HTR-8/SVneo (cell line): ENCODE data around the gene STXBP1.

Experiments
- DNase-seq: peaks from one replicate; pipeline ENCODE4 v3.0.0; 2011; ENCODE audit warnings: low spot score, mixed read lengths; ENCODE audit not compliant: insufficient read length
- FAIRE-seq: peaks from 2 replicates; lab custom pipeline; 2011; peaks lifted over from hg19 to GRCh38; lab: Jason Lieb, UNC

The STXBP1 gene

GRCh38 chr9:127723444-127723843 is 111.4 kb downstream of the STXBP1 start:
- DNase-seq (peak; percentile 39), FAIRE-seq (no peak)

DNA sequence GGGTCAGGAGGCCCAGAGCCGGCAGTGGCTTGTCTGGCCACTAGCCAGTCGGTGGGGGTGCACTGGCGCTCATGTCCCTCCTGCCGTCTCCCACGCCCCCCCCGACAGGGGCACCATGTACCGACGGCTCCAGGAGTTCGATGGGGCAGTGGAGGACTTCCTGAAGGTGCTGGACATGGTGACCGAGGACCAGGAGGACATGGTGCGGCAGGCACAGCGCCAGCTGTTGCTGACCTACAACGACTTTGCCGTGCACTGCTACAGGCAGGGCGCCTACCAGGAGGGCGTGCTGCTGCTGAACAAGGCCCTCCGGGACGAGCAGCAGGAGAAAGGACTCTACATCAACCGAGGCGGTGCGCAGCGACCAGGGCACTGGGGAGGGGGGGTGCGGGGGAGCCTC is 111.9 kb downstream of the STXBP1 start:
- DNase-seq (no peak), FAIRE-seq (no peak)

GRCh38 chr9:127726871-127727270 is 114.8 kb downstream of the STXBP1 start:
- no peak for FAIRE-seq
- DNase-seq: no peak

GRCh38 chr9:127728808-127729207 is 116.7 kb downstream of the STXBP1 start:
- FAIRE-seq (no peak), DNase-seq (no peak)

DNA sequence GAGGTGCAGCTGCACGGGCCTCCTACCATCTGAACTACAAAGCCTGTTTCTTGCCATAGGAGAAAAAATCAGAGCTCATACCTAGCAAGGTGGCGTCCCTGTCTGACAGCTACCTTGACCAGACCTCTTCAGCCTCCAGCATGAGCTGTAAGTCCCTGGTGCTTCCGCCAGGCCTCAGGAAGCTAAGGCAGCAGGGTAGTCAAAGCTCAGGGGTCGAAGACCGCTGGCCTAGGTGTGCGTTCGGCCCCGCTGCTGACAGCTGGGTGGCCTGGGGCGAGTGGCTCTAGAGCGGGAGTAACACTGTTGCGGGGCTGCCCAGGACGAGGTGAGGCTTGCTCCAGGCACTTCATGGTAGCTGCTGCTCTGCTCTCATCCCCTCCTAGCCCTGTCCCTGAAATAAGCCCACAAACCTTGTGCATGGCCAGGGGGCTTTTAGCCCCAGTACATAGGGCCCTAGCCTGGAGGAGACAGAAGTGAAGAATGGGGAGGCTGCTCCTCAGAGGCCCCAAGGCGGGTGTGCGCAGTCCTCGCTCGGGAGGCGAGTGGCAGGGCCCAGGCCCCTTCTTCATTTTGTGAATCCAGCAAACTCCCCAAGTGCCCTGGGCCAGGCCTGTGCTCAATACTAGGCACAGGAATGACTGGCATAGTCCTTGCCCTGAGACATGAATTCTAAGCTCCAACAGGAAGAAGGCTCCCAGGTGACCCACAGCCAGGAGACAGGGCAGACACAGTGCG is 117.6 kb downstream of the STXBP1 start:
- FAIRE-seq (no peak), DNase-seq (no peak)

- FAIRE-seq: no peak
- no peak for DNase-seq
These were observed 118.2 kb downstream of the STXBP1 start for GRCh38 chr9:127730262-127730661.

GRCh38 chr9:127730799-127731410 is 118.8 kb downstream of the STXBP1 start:
- no peak for FAIRE-seq
- no peak for DNase-seq

GRCh38 chr9:127731938-127732337 is 119.9 kb downstream of the STXBP1 start:
- DNase-seq (no peak), FAIRE-seq (no peak)

DNA sequence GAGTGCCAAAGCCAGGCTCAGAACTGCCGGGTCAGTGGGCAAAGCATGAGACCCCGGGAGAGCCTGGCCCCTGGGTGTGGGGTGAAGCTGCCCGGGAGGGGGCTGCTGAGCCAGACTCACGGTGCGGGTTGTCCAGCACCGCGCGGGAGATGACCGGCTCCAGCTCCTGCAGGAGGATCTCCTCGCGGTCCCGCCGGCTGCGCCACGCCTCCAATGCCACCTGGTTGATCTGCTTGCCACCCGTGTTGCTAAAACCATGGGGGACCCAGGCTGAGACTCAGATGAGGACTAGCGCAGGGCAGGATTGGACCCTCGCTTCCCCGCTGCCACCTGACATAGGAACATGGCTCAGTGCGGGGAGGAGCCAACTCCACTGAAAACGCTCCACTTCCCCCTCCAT is 120.4 kb downstream of the STXBP1 start:
- no peak for FAIRE-seq
- no peak for DNase-seq

DNA sequence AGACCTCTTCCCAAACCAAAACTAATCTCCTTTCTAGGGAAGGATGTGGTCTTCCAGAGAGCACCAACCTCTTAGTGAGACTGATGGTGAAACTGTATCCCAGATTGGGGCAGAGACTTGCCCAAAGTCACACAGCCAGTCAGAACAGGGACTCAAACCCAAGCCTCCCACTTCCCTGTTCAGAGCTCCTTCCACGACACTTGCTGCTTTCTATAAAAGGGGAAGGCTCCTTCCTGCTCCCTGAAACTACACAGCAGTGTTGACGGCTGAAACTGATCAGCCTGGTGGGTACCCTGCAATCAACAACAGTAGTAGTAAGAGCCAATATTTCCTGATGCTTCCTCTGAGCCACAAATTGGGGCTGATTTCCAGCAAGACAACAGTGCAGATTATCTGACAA is 121.5 kb downstream of the STXBP1 start:
- FAIRE-seq (no peak), DNase-seq (no peak)

GRCh38 chr9:127734247-127734746 is 122.2 kb downstream of the STXBP1 start:
- FAIRE-seq (no peak), DNase-seq (no peak)

DNA sequence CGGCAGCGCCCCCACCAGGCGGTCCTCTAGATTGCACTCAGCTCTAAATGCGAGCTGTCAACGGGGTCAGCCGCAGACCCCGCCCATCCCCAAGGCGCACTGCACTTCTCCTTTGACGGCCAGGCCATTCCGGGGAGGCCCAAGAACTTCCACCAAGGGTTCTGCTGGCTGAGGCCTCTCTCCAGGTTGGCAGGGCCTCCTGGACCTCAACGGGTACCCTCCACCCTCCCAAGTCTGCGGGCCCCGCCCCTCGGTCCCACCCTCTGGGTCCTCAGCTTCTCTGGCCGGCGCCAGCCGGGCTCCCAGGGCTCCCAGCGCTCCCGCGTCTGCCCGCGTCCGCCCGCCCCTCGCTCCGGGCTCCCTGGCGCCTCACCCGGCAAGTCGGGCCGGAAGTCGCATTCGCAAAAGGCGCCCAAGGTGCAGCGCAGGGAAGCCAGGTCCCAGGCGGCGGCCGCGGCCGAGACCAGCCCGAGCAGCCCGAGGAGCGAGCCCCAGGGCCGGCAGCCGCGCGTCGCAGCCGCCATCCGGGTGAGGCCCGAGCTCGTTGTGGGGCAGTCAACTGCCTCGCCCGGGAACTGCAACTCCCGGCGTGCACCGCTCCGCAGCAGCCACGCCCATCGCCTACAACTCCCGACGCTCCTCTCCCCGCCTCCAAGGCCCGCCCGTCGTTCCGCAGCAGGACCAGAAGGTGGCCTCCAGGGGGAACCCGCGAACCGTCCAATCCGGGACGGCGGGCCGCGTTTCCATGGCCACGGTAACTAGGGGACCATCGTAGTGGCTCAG is 122.9 kb downstream of the STXBP1 start, which contains the start of gene TOR2A:
TOR2A (minus strand) TSS at position 548 of the 783 bp plus-strand sequence; CDS start at position 524, 24 bp downstream.
- DNase-seq (peak; percentile 89), FAIRE-seq (peak; percentile 96)

DNA sequence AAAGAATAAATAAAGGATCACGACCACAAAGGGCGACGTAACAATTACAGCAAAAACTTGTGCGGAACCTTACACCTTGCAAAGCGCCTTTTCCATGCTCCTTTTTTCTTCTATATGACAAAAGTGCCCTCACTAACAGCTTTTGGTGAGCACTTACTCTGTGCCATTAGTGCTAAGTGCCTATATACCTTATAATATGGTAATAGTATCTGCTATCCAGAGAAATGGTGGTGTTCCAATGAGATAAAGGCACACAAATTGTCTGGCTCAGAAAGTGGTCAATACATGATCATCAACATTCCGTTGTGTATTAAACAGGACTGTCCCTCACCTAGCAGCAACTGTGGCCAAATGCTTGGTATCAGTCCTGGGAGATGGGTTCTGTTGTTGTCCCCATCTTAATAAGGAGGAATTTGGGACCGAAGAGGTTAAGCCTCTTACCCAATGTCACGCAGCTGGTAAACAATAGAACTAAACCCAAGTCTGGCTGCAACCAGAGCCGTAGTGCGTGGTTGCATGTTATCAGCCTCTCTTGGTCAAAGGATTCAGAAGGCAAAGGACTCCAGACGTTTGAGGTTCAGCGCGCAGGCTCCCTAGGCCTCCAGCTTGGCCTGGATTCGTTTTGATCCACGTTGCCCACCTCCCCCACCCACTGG is 123.6 kb downstream of the STXBP1 start:
- no peak for DNase-seq
- no peak for FAIRE-seq

DNA sequence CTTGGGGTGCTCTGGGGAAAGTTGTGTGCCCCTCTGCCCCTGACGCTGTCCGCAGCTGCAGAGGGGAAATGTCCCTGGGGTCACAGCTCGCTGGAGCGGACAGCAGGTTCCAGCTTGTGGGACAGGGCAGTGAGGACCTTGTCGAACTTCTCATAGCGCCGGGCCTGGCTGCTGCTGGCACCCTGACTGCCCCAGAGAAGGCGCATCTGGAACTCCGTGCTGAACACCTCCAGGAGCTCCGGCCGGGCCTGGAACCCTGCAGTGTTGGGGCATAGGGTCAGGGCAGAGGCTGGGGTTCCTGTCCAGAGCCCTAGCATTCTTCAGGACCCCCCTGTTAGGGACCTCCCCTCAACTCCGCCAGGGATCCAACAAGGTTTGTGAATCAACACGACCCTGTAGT is 126.6 kb downstream of the STXBP1 start:
- no peak for FAIRE-seq
- DNase-seq: no peak

GRCh38 chr9:127739614-127740330 is 127.7 kb downstream of the STXBP1 start:
- no peak for DNase-seq
- FAIRE-seq: no peak

DNA sequence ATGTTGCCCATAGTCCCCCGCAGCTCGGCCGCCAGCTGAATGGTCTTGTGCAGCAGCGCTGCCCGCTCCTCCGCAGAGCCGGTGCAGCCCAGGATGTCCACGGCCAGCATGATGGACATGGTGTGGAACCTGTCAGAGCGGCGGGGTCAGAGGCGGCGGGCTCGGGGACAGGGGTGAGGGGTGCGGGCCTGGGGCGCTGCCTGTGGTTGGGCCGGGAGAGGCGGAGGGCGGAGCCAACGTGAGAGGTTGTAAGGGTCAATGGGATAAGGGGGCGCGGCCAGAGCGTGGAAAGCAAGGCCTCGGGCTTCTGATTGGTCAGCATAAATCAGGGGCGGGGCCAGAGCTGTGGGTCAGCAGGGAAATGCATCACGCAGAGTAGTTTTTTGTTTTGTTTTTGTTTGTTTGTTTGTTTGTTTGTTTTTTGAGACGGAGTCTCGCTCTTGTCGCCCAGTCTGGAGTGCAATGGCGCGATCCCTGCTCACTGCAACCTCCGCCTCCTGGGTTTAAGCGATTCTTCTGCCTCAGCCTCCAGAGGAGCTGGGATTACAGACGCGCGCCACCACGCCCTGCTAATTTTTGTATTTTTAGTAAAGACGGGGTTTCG is 129.9 kb downstream of the STXBP1 start:
- no peak for FAIRE-seq

More for the DNA sequence above, 129.9 kb downstream of the STXBP1 start:
- no peak for DNase-seq
